GM23338 (cell line): Measurements from ENCODE around the gene MAP3K7CL. TPM values are rescaled to one million over a fixed set of nuclear protein-coding genes. Genes with fewer than 3 reads are reported as not detected.
A peak's percentile ranks its signal among the peaks of the same experiment; 100 is the strongest.

Source experiments
- ATAC-seq: fragments of 200-7000 bp; cut with Tn5 transposase; 3 replicates; pipeline ENCODE4 v1.9.1; 2020
- DNase-seq: peaks from one replicate; pipeline ENCODE4 v3.0.0-alpha.2; 2015; ENCODE audit warnings: low spot score
- H2AFZ ChIP-seq: fragments of 200-600 bp; sonication (generic); 2 replicates; pipeline ENCODE4 v1.8.0; 2016; ENCODE audit warnings: antibody characterized with exemption, mild to moderate bottlenecking, moderate library complexity
- H3F3A ChIP-seq: fragments of 200-600 bp; sonication (generic); replicated peaks from 2 replicates; pipeline ENCODE4 v1.8.0; 2017; ENCODE audit warnings: antibody characterized with exemption, mixed run types, low read depth
- H3K27ac ChIP-seq: fragments of 200-600 bp; sonication (generic); 2 replicates; pipeline ENCODE4 v1.6.1; 2016; ENCODE audit warnings: low read depth
- H3K27me3 ChIP-seq: fragments of 200-600 bp; sonication (generic); 2 replicates; pipeline ENCODE4 v1.8.0; 2016; ENCODE audit warnings: mild to moderate bottlenecking, mixed run types, moderate library complexity; ENCODE audit not compliant: insufficient read depth
- H3K36me3 ChIP-seq: fragments of 200-600 bp; sonication (generic); 2 replicates; pipeline ENCODE4 v1.8.0; 2016; ENCODE audit warnings: mild to moderate bottlenecking; ENCODE audit not compliant: insufficient read depth
- H3K4me1 ChIP-seq: fragments of 200-600 bp; sonication (generic); 2 replicates; pipeline ENCODE4 v1.8.0; 2016; ENCODE audit warnings: mild to moderate bottlenecking, moderate library complexity; ENCODE audit not compliant: insufficient read depth
- H3K4me2 ChIP-seq: fragments of 200-600 bp; sonication (generic); 2 replicates; pipeline ENCODE4 v1.7.1; 2017; ENCODE audit warnings: mixed run types
- H3K4me3 ChIP-seq: fragments of 200-600 bp; sonication (generic); 2 replicates; pipeline ENCODE4 v1.6.1; 2016; ENCODE audit warnings: mixed run types
- H3K79me2 ChIP-seq: fragments of 200-600 bp; sonication (generic); replicated peaks from 2 replicates; pipeline ENCODE4 v1.8.0; 2017; ENCODE audit warnings: mild to moderate bottlenecking; ENCODE audit not compliant: insufficient read depth
- H3K9me2 ChIP-seq: fragments of 200-600 bp; sonication (generic); 2 replicates; pipeline ENCODE4 v1.8.0; 2017; ENCODE audit not compliant: insufficient read depth
- H4K20me1 ChIP-seq: fragments of 200-600 bp; sonication (generic); replicated peaks from 2 replicates; pipeline ENCODE4 v1.8.0; 2017; ENCODE audit warnings: mild to moderate bottlenecking; ENCODE audit not compliant: insufficient read depth
- H3K27ac Mint-ChIP-seq: 2 replicates; pipeline ENCODE4 v1.8.0; 2020; ENCODE audit warnings: inconsistent platforms, mild to moderate bottlenecking, moderate library complexity, mixed read lengths
- H3K27me3 Mint-ChIP-seq: 3 replicates; pipeline ENCODE4 v1.8.0; 2022; ENCODE audit warnings: low read depth, mild to moderate bottlenecking, moderate library complexity, mixed read lengths, inconsistent platforms; ENCODE audit not compliant: insufficient read depth, poor library complexity
- H3K36me3 Mint-ChIP-seq: 3 replicates; pipeline ENCODE4 v1.8.0; 2021; ENCODE audit warnings: low read depth, mild to moderate bottlenecking, inconsistent platforms, moderate library complexity, mixed read lengths
- H3K4me1 Mint-ChIP-seq: 3 replicates; pipeline ENCODE4 v1.8.0; 2020; ENCODE audit warnings: mild to moderate bottlenecking, inconsistent platforms, mixed read lengths
- H3K4me3 Mint-ChIP-seq: 3 replicates; pipeline ENCODE4 v1.8.0; 2021; ENCODE audit warnings: moderate library complexity, mild to moderate bottlenecking, inconsistent platforms, mixed read lengths
- H3K9me3 Mint-ChIP-seq: 3 replicates; pipeline ENCODE4 v1.8.0; 2020; ENCODE audit warnings: moderate library complexity, mild to moderate bottlenecking, inconsistent platforms, mixed read lengths
- CREB1 ChIP-seq: fragments of 250-450 bp; sonication (Bioruptor Pico); IDR thresholded peaks from 2 replicates; pipeline ENCODE4 v1.5.0; 2020; ENCODE audit warnings: low read depth, mild to moderate bottlenecking, moderate library complexity
- NANOG ChIP-seq: IDR thresholded peaks from 2 replicates; pipeline ENCODE4 v1.6.1; 2016; ENCODE audit warnings: antibody characterized with exemption, borderline replicate concordance
- POLR2AphosphoS5 ChIP-seq: IDR thresholded peaks from 2 replicates; pipeline ENCODE4 v1.6.1; 2016; ENCODE audit warnings: antibody characterized with exemption, low read depth
- polyA plus RNA-seq: library from polyadenylated mRNA; unstranded; fragments of >200 nt; fragmentation: Nextera tagmentation; extraction: Ambion mirVana; gene quantifications from 2 replicates; pipeline ENCODE4 v1.2.1, GENCODE V29; 2016
- total RNA-seq: library from RNA; depleted of rRNA; stranded (reverse); fragments of >200 nt; shearing (Covaris generic); gene quantifications from 2 replicates; pipeline ENCODE4 v1.2.3, GENCODE V29; 2014
- TF ChIP-seq, protein P1 (sequence below): fragments of 250-450 bp; sonication (Bioruptor Pico); IDR thresholded peaks from 2 replicates; pipeline ENCODE4 v1.5.0; 2020; ENCODE audit warnings: mild to moderate bottlenecking, moderate library complexity
- TF ChIP-seq, protein P2 (sequence below): IDR thresholded peaks from one replicate; pipeline ENCODE4 v1.6.1; 2018; ENCODE audit warnings: antibody characterized with exemption; ENCODE audit not compliant: unreplicated experiment

MAP3K7CL gene
- total and polyA plus RNA-seq, 2 experiments from 2014 or later = 2.4 to 3.6 TPM

DNA sequence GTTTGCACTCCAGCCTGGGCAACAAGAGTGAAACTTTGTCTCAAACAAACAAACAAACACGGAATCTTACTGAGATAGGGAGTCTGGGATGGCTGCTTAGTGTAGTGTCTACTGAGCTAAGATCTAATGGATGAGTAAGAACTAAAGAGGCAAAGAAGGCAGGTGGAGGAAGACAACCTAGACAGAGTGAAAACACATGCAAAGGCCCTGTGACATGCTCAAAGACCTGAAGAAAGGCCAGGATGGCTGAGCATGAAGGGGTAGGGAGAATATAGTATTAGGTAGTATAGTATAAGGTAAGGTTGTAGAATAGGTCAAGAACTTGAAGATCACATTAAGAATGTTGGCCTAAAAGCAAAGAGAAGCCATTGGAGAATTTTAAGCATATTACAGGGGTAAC is 49.1 kb downstream of the MAP3K7CL start (continued):
- TF ChIP-seq, protein P1, sequence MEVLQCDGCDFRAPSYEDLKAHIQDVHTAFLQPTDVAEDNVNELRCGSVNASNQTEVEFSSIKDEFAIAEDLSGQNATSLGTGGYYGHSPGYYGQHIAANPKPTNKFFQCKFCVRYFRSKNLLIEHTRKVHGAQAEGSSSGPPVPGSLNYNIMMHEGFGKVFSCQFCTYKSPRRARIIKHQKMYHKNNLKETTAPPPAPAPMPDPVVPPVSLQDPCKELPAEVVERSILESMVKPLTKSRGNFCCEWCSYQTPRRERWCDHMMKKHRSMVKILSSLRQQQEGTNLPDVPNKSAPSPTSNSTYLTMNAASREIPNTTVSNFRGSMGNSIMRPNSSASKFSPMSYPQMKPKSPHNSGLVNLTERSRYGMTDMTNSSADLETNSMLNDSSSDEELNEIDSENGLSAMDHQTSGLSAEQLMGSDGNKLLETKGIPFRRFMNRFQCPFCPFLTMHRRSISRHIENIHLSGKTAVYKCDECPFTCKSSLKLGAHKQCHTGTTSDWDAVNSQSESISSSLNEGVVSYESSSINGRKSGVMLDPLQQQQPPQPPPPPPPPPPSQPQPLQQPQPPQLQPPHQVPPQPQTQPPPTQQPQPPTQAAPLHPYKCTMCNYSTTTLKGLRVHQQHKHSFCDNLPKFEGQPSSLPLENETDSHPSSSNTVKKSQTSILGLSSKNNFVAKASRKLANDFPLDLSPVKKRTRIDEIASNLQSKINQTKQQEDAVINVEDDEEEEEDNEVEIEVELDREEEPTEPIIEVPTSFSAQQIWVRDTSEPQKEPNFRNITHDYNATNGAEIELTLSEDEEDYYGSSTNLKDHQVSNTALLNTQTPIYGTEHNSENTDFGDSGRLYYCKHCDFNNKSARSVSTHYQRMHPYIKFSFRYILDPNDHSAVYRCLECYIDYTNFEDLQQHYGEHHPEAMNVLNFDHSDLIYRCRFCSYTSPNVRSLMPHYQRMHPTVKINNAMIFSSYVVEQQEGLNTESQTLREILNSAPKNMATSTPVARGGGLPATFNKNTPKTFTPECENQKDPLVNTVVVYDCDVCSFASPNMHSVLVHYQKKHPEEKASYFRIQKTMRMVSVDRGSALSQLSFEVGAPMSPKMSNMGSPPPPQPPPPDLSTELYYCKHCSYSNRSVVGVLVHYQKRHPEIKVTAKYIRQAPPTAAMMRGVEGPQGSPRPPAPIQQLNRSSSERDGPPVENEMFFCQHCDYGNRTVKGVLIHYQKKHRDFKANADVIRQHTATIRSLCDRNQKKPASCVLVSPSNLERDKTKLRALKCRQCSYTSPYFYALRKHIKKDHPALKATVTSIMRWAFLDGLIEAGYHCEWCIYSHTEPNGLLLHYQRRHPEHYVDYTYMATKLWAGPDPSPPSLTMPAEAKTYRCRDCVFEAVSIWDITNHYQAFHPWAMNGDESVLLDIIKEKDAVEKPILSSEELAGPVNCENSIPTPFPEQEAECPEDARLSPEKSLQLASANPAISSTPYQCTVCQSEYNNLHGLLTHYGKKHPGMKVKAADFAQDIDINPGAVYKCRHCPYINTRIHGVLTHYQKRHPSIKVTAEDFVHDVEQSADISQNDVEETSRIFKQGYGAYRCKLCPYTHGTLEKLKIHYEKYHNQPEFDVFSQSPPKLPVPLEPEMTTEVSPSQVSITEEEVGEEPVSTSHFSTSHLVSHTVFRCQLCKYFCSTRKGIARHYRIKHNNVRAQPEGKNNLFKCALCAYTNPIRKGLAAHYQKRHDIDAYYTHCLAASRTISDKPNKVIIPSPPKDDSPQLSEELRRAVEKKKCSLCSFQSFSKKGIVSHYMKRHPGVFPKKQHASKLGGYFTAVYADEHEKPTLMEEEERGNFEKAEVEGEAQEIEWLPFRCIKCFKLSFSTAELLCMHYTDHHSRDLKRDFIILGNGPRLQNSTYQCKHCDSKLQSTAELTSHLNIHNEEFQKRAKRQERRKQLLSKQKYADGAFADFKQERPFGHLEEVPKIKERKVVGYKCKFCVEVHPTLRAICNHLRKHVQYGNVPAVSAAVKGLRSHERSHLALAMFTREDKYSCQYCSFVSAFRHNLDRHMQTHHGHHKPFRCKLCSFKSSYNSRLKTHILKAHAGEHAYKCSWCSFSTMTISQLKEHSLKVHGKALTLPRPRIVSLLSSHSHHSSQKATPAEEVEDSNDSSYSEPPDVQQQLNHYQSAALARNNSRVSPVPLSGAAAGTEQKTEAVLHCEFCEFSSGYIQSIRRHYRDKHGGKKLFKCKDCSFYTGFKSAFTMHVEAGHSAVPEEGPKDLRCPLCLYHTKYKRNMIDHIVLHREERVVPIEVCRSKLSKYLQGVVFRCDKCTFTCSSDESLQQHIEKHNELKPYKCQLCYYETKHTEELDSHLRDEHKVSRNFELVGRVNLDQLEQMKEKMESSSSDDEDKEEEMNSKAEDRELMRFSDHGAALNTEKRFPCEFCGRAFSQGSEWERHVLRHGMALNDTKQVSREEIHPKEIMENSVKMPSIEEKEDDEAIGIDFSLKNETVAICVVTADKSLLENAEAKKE (CRISPR knock-in tag) = no peak

DNA sequence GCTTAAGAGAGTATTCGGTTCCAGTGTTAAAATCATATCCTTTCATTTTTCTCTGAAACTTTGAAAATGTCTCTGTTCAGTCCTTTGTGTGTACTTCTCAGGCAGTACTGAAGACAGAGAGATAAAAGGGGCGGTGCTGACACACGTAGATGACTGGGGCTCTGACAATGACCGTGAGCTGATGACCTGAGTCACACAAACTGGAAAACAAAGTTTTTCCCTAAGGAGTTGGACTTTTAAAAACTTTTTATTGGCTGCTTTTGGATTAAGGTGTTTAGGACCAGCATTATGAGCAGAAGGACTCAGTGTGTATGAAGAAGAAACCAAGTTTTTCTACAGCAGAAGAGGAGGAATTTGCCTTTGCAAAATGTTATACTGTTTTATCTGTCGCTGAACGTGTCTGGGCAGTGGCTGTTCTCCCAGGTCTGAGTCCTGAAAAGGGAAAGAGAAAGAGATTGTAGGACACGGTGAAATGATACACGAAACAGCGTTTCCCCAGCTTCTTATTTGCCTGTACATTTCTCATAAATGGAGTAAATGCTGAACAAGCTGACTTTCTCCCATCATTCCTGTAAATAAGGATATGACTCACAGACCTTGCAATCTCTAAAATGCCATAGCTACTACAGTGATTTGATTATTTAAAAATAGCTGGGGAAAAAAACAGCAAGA is 51.5 kb downstream of the MAP3K7CL start:
- H3F3A ChIP-seq = no peaks in the 10 kb centered on the region
- no peaks in the 10 kb centered on the region for H4K20me1 ChIP-seq
- H3K9me2 ChIP-seq = no peaks in the 10 kb centered on the region
- DNase-seq = no peak
- peaks cover 10% of the 10 kb centered on the region for H3K4me1 Mint-ChIP-seq
- ATAC-seq = no peak
- no peaks in the 10 kb centered on the region for H3K9me3 Mint-ChIP-seq
- peaks cover 6% of the 10 kb centered on the region for H3K27me3 Mint-ChIP-seq
- H3K4me3 Mint-ChIP-seq = no peak overlapping the region
- H3K4me3 ChIP-seq = no peak overlapping the region
- no peak overlapping the region for H3K27ac Mint-ChIP-seq
- no peaks in the 10 kb centered on the region for H3K79me2 ChIP-seq
- H3K4me2 ChIP-seq = no peak overlapping the region
- H3K27me3 ChIP-seq = peaks cover 44% of the 10 kb centered on the region
- H3K36me3 Mint-ChIP-seq = no peaks in the 10 kb centered on the region
- peak overlapping the region; percentile 14; the same call in 1 of the 2 replicates for H2AFZ ChIP-seq
- no peak overlapping the region for H3K27ac ChIP-seq
- no peaks in the 10 kb centered on the region for H3K36me3 ChIP-seq
- H3K4me1 ChIP-seq = peaks cover 8% of the 10 kb centered on the region; the same call in 1 of the 2 replicates
- TF ChIP-seq NANOG = no peak
- TF ChIP-seq CREB1 (CRISPR knock-in tag) = no peak
- TF ChIP-seq, protein P1 (CRISPR knock-in tag) = no peak
- TF ChIP-seq, protein P2, sequence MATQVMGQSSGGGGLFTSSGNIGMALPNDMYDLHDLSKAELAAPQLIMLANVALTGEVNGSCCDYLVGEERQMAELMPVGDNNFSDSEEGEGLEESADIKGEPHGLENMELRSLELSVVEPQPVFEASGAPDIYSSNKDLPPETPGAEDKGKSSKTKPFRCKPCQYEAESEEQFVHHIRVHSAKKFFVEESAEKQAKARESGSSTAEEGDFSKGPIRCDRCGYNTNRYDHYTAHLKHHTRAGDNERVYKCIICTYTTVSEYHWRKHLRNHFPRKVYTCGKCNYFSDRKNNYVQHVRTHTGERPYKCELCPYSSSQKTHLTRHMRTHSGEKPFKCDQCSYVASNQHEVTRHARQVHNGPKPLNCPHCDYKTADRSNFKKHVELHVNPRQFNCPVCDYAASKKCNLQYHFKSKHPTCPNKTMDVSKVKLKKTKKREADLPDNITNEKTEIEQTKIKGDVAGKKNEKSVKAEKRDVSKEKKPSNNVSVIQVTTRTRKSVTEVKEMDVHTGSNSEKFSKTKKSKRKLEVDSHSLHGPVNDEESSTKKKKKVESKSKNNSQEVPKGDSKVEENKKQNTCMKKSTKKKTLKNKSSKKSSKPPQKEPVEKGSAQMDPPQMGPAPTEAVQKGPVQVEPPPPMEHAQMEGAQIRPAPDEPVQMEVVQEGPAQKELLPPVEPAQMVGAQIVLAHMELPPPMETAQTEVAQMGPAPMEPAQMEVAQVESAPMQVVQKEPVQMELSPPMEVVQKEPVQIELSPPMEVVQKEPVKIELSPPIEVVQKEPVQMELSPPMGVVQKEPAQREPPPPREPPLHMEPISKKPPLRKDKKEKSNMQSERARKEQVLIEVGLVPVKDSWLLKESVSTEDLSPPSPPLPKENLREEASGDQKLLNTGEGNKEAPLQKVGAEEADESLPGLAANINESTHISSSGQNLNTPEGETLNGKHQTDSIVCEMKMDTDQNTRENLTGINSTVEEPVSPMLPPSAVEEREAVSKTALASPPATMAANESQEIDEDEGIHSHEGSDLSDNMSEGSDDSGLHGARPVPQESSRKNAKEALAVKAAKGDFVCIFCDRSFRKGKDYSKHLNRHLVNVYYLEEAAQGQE = no peak
- no peak for TF ChIP-seq POLR2AphosphoS5
